HepG2 (cell line): ENCODE data around the gene AKR1B15. TPM values are rescaled to one million over a fixed set of nuclear protein-coding genes. Genes with fewer than 3 reads are reported as not detected.

Experiments used
- ATAC-seq: fragments of 200-7000 bp; cut with Tn5 transposase; 3 replicates; pipeline ENCODE4 v1.9.1; 2020; ENCODE audit warnings: mild to moderate bottlenecking, moderate library complexity
- BruUV-seq: library from RNA; stranded (reverse); fragments of 400-500 nt; replicated peaks from 2 replicates; lab custom pipeline; 2021; lab: Mats Ljungman, UMichigan
- CTCF ChIA-PET: fragments of 300-600 bp; formaldehyde crosslinking; extraction: SDS; loops from one replicate; lab custom pipeline; 2021; ENCODE audit warnings: low total read pairs, inconsistent platforms, low intra/inter-chr PET ratio; lab: Yijun Ruan, JAX
- POLR2A ChIA-PET: fragments of 350-600 bp; sonication (Branson Sonifier 250); formaldehyde crosslinking; loops from one replicate; lab custom pipeline; 2020; ENCODE audit warnings: antibody characterized with exemption, inconsistent platforms; lab: Yijun Ruan, JAX
- DNase-seq: peaks from one replicate; pipeline ENCODE4 v3.0.0-alpha.2; 2015; ENCODE audit warnings: low spot score
- FAIRE-seq: peaks from 3 replicates; lab custom pipeline; 2011; peaks lifted over from hg19 to GRCh38; lab: Jason Lieb, UNC
- H2AFZ ChIP-seq: one replicate; pipeline ENCODE4 v1.6.1; 2011; ENCODE audit warnings: low read length, inconsistent platforms
- H3K27ac ChIP-seq: fragments of 300-600 bp; 3 replicates; pipeline ENCODE4 v1.8.0; 2011; ENCODE audit warnings: mixed run types, mild to moderate bottlenecking, mixed read lengths, low read length, inconsistent platforms; ENCODE audit not compliant: insufficient read depth; ENCODE audit errors: extremely low read length
- H3K27me3 ChIP-seq, 2 experiments: fragments of 200-600 bp in 1 of 2; 2 replicates in 1 of 2; 3 replicates in 1 of 2; pipeline versions ENCODE4 v1.6.0 to v1.8.0; 2011; ENCODE audit warnings: low read length in 2 of 2, mild to moderate bottlenecking in 2 of 2, moderate library complexity in 2 of 2, inconsistent platforms in 1 of 2; ENCODE audit not compliant: insufficient read depth in 2 of 2, control insufficient read depth in 1 of 2
- H3K36me3 ChIP-seq, 2 experiments: fragments of 200-600 bp in 1 of 2; replicated peaks in 1 of 2; 2 replicates in 1 of 2; 3 replicates in 1 of 2; pipeline versions ENCODE4 v1.5.1 to v1.8.0; 2011; ENCODE audit warnings: low read length in 2 of 2, inconsistent platforms in 1 of 2; ENCODE audit not compliant: insufficient read depth in 2 of 2, control insufficient read depth in 1 of 2
- H3K4me1 ChIP-seq: 2 replicates; pipeline ENCODE4 v1.5.1; 2012; ENCODE audit warnings: low read length, inconsistent platforms; ENCODE audit not compliant: insufficient read depth
- H3K4me2 ChIP-seq: 2 replicates; pipeline ENCODE4 v1.6.0; 2011; ENCODE audit warnings: low read depth, low read length, inconsistent platforms
- H3K4me3 ChIP-seq, 3 experiments: fragments of 200-600 bp in 1 of 3; sonication (generic), shearing (Covaris generic) in 1 of 3; replicated peaks in 1 of 3; 2 replicates each; pipeline ENCODE4 v1.5.1; 2011 to 2016; ENCODE audit warnings: low read length in 3 of 3, inconsistent platforms in 2 of 3, low read depth in 2 of 3, mild to moderate bottlenecking in 2 of 3, control low read depth in 1 of 3, mixed read lengths in 1 of 3; ENCODE audit not compliant: insufficient read depth in 1 of 3
- H3K79me2 ChIP-seq: one replicate; pipeline ENCODE4 v1.6.1; 2011; ENCODE audit warnings: low read length, inconsistent platforms; ENCODE audit not compliant: insufficient read depth
- H3K9ac ChIP-seq: 2 replicates; pipeline ENCODE4 v1.6.0; 2011; ENCODE audit warnings: mild to moderate bottlenecking, low read depth, low read length, inconsistent platforms; ENCODE audit not compliant: insufficient read depth
- H3K9me3 ChIP-seq: 2 replicates; pipeline ENCODE4 v1.5.1; 2012; ENCODE audit warnings: mild to moderate bottlenecking, low read length
- H4K20me1 ChIP-seq: 2 replicates; pipeline ENCODE4 v1.6.0; 2011; ENCODE audit warnings: inconsistent platforms, mild to moderate bottlenecking, low read length, moderate library complexity; ENCODE audit not compliant: insufficient read depth
- DPF2 ChIP-seq: sonication (generic); formaldehyde crosslinking; IDR thresholded peaks from 2 replicates; pipeline ENCODE4 v1.4.0; 2020; ENCODE audit warnings: mild to moderate bottlenecking, low read depth, missing genetic modification reagents, borderline replicate concordance
- FOXO1 ChIP-seq: sonication (generic); formaldehyde crosslinking; IDR thresholded peaks from 2 replicates; pipeline ENCODE4 v1.4.0; 2020; ENCODE audit warnings: missing genetic modification reagents
- KAT7 ChIP-seq: IDR thresholded peaks from 2 replicates; pipeline ENCODE4 v1.6.1; 2018; ENCODE audit warnings: borderline replicate concordance, missing compliant biosample characterization
- MLLT10 ChIP-seq: sonication (generic); formaldehyde crosslinking; IDR thresholded peaks from 2 replicates; pipeline ENCODE4 v1.4.0; 2020; ENCODE audit warnings: missing genetic modification reagents
- PHF21A ChIP-seq: sonication (generic); formaldehyde crosslinking; IDR thresholded peaks from 2 replicates; pipeline ENCODE4 v1.5.0; 2020; ENCODE audit warnings: mild to moderate bottlenecking, missing genetic modification reagents
- SKI ChIP-seq: fragments of 450-650 bp; IDR thresholded peaks from one replicate; pipeline ENCODE4 v1.6.1; 2018; ENCODE audit warnings: mild to moderate bottlenecking; ENCODE audit not compliant: partially characterized antibody
- SMARCC2 ChIP-seq: fragments of 450-650 bp; IDR thresholded peaks from 2 replicates; pipeline ENCODE4 v1.6.1; 2017; ENCODE audit warnings: antibody characterized with exemption, mild to moderate bottlenecking
- TP53 ChIP-seq: sonication (generic); formaldehyde crosslinking; conservative IDR thresholded peaks from 2 replicates; pipeline ENCODE4 v1.4.0; 2020; ENCODE audit warnings: missing genetic modification reagents
- ZBTB7B ChIP-seq: sonication (generic); formaldehyde crosslinking; IDR thresholded peaks from 2 replicates; pipeline ENCODE4 v1.4.0; 2020; ENCODE audit warnings: missing genetic modification reagents
- ZFP1 ChIP-seq: IDR thresholded peaks from 2 replicates; pipeline ENCODE4 v1.6.1; 2016
- ZNF430 ChIP-seq: sonication (generic); formaldehyde crosslinking; IDR thresholded peaks from 2 replicates; pipeline ENCODE4 v1.9.0; 2021; ENCODE audit warnings: mild to moderate bottlenecking, missing genetic modification reagents
- ZNF484 ChIP-seq: sonication (generic); formaldehyde crosslinking; IDR thresholded peaks from 2 replicates; pipeline ENCODE4 v1.5.1; 2020; ENCODE audit warnings: mild to moderate bottlenecking, low read depth, missing genetic modification reagents, borderline replicate concordance
- ZNF550 ChIP-seq: sonication (generic); formaldehyde crosslinking; IDR thresholded peaks from 2 replicates; pipeline ENCODE4 v1.4.0; 2020; ENCODE audit warnings: mild to moderate bottlenecking, missing genetic modification reagents, borderline replicate concordance
- ZNF563 ChIP-seq: sonication (generic); formaldehyde crosslinking; IDR thresholded peaks from 2 replicates; pipeline ENCODE4 v1.8.0; 2022; ENCODE audit warnings: mild to moderate bottlenecking, moderate library complexity, missing genetic modification reagents
- WGBS: methylation state at CpG from one replicate; pipeline ENCODE4 v1.1.6; 2017; ENCODE audit warnings: low lambda C conversion rate; 5-methylcytosine and 5-hydroxymethylcytosine counted together
- in situ Hi-C: cut with HindIII; loops from 2 replicates; pipeline ENCODE4 v1.10.0; 2017; ENCODE audit warnings: low pct_unique_long_range_greater_than_20kb; ENCODE audit not compliant: extremely low pct_ligation_motif_present
- intact Hi-C: fragments of 100-400 bp; cut with micrococcal nuclease; formaldehyde crosslinking; loops from one replicate; pipeline ENCODE4 v1.10.0; 2022; ENCODE audit not compliant: unreplicated experiment
- polyA plus RNA-seq, 8 experiments: library from polyadenylated mRNA; depleted of rRNA in 3 of 8; stranded (reverse) in 7 of 8; unstranded in 1 of 8; fragments of >200 nt; fragmentation: Illumina TruSeq in 4 of 8; extraction: Trizol in 4 of 8; gene quantifications; 2 replicates each; pipeline versions ENCODE4 v1.2.1 to v1.2.3, GENCODE V29; 2011 to 2016; ENCODE audit warnings: low read depth in 4 of 8, missing spikeins in 1 of 8, mixed read lengths in 1 of 8; ENCODE audit not compliant: insufficient read depth in 1 of 8
- total RNA-seq, 5 experiments: library from RNA; depleted of rRNA; stranded (reverse); fragments of >200 nt; fragmentation: Illumina TruSeq; extraction: Trizol; gene quantifications; 2 replicates each; pipeline ENCODE4 v1.2.3, GENCODE V29; 2016; ENCODE audit warnings: low read depth in 1 of 5
- TF ChIP-seq, protein P1 (sequence below): sonication (generic); formaldehyde crosslinking; IDR thresholded peaks from 2 replicates; pipeline ENCODE4 v1.4.0; 2020; ENCODE audit warnings: missing genetic modification reagents
- TF ChIP-seq, protein P2 (sequence below): sonication (generic); formaldehyde crosslinking; IDR thresholded peaks from 2 replicates; pipeline ENCODE4 v1.9.0; 2021; ENCODE audit warnings: missing genetic modification reagents, mild to moderate bottlenecking, borderline replicate concordance

AKR1B15 gene
- total and polyA plus RNA-seq, 2 of the 13 experiments (the other 11 are each of a cell fraction or from before 2014, with no cell fraction given): 0.77 TPM; not detected in 1

GRCh38 chr7:134500406-134500805 is 48.5 kb upstream of the AKR1B15 start:
- 0% methylated on average over 2 of the region's 2 CpGs for WGBS
- FAIRE-seq: no peak
- Histone ChIP-seq H3K4me2 (no peak overlapping the region), H3K9me3 (no peaks in the 10 kb centered on the region), H3K36me3 (no peaks in the 10 kb centered on the region), H3K4me3 (no peak overlapping the region), H4K20me1 (no peaks in the 10 kb centered on the region), H3K27ac (no peak overlapping the region), H3K79me2 (no peaks in the 10 kb centered on the region)
- in situ Hi-C loops (no loop called here), intact Hi-C loops (no loop called here)
- DNase-seq: no peak
- CTCF ChIA-PET: no interaction called here
- POLR2A ChIA-PET: no interaction called here
- no peak for ATAC-seq
- TF ChIP-seq ZNF563 (CRISPR knock-in tag): no peak
- no peak for TF ChIP-seq PHF21A (CRISPR knock-in tag)
- TF ChIP-seq SMARCC2: no peak
- TF ChIP-seq SKI: no peak
- TF ChIP-seq TP53 (CRISPR knock-in tag): no peak
- TF ChIP-seq DPF2 (CRISPR knock-in tag): no peak
- no peak for TF ChIP-seq MLLT10 (CRISPR knock-in tag)
- TF ChIP-seq, protein P1, sequence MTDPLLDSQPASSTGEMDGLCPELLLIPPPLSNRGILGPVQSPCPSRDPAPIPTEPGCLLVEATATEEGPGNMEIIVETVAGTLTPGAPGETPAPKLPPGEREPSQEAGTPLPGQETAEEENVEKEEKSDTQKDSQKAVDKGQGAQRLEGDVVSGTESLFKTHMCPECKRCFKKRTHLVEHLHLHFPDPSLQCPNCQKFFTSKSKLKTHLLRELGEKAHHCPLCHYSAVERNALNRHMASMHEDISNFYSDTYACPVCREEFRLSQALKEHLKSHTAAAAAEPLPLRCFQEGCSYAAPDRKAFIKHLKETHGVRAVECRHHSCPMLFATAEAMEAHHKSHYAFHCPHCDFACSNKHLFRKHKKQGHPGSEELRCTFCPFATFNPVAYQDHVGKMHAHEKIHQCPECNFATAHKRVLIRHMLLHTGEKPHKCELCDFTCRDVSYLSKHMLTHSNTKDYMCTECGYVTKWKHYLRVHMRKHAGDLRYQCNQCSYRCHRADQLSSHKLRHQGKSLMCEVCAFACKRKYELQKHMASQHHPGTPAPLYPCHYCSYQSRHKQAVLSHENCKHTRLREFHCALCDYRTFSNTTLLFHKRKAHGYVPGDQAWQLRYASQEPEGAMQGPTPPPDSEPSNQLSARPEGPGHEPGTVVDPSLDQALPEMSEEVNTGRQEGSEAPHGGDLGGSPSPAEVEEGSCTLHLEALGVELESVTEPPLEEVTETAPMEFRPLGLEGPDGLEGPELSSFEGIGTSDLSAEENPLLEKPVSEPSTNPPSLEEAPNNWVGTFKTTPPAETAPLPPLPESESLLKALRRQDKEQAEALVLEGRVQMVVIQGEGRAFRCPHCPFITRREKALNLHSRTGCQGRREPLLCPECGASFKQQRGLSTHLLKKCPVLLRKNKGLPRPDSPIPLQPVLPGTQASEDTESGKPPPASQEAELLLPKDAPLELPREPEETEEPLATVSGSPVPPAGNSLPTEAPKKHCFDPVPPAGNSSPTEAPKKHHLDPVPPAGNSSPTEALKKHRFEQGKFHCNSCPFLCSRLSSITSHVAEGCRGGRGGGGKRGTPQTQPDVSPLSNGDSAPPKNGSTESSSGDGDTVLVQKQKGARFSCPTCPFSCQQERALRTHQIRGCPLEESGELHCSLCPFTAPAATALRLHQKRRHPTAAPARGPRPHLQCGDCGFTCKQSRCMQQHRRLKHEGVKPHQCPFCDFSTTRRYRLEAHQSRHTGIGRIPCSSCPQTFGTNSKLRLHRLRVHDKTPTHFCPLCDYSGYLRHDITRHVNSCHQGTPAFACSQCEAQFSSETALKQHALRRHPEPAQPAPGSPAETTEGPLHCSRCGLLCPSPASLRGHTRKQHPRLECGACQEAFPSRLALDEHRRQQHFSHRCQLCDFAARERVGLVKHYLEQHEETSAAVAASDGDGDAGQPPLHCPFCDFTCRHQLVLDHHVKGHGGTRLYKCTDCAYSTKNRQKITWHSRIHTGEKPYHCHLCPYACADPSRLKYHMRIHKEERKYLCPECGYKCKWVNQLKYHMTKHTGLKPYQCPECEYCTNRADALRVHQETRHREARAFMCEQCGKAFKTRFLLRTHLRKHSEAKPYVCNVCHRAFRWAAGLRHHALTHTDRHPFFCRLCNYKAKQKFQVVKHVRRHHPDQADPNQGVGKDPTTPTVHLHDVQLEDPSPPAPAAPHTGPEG (CRISPR knock-in tag): no peak
- TF ChIP-seq KAT7 (CRISPR knock-in tag): no peak
- no peak for TF ChIP-seq ZBTB7B (CRISPR knock-in tag)
- no peak for TF ChIP-seq ZNF550 (CRISPR knock-in tag)
- no peak for TF ChIP-seq ZNF484 (CRISPR knock-in tag)
- no peak for TF ChIP-seq FOXO1 (CRISPR knock-in tag)
- no peak for TF ChIP-seq ZNF430 (CRISPR knock-in tag)
- no peak for TF ChIP-seq ZFP1 (CRISPR knock-in tag)
- TF ChIP-seq, protein P2, sequence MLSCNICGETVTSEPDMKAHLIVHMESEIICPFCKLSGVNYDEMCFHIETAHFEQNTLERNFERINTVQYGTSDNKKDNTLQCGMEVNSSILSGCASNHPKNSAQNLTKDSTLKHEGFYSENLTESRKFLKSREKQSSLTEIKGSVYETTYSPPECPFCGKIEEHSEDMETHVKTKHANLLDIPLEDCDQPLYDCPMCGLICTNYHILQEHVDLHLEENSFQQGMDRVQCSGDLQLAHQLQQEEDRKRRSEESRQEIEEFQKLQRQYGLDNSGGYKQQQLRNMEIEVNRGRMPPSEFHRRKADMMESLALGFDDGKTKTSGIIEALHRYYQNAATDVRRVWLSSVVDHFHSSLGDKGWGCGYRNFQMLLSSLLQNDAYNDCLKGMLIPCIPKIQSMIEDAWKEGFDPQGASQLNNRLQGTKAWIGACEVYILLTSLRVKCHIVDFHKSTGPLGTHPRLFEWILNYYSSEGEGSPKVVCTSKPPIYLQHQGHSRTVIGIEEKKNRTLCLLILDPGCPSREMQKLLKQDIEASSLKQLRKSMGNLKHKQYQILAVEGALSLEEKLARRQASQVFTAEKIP: no peak
- TF ChIP-seq, all 625 proteins: peak for 0
- 0 out of 5 replicates have a peak, but pooled peaks cover 0 to 4% of the 10 kb centered on the region in 2 experiments for H3K27me3 ChIP-seq
- H2AFZ ChIP-seq: no peak overlapping the region
- H3K4me1 ChIP-seq: no peaks in the 10 kb centered on the region
- no peak overlapping the region for H3K9ac ChIP-seq
- no TSS peak for BruUV-seq
